ENCODE data around the gene AOPEP. TPM values are rescaled to one million over a fixed set of nuclear protein-coding genes. Genes with fewer than 3 reads are reported as not detected.

AOPEP gene
- total RNA-seq, 1 donor from 2014 or later = 180 TPM

- peak; percentile 63 for ATAC-seq
Measured at GRCh38 chr9:94780516-94780950, 54.0 kb downstream of the AOPEP start.

GRCh38 chr9:94782355-94783101, 56.0 kb downstream of the AOPEP start:
- ATAC-seq = peak; percentile 7

More at GRCh38 chr9:94780516-94780950, 54.0 kb downstream of the AOPEP start:
- intact Hi-C loops (cut with DNase I) = loop anchor here (5.0 kb wide), 2 partner anchors 87 to 98 kb away; no protein-coding TSS in a partner anchor
- no peak for DNase-seq (ENCODE audit: missing footprints)

DNA sequence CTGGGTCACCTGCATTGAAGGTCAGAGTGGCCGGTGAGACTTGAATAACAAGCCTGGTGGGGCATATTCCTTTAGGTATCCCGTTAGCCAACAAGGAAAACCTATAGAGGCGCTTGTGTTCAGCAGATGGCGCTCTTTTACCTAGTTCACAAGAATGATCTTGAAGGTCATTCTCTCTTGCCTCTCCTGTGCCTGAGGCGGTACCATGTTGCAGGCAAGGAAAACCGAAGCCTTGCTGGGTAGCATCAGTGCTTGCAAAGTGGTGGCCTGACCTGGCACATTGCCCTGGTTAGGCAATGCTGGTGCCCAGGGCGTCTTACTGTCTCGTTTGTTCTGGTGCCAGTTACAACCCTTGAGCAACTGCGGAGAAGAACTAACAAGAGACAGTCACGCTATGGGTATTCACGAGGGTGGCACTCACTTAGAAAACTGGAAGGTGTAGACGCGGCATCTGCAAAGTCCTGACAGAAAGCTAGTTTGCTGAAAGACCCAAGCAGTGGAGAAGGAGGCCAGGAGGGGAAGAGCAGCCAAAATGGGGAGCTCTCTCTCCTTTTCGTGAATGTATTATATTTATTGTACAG, 56.7 kb downstream of the AOPEP start:
- intact Hi-C loops (cut with DNase I) = loop anchor here (1.0 to 5.0 kb wide), 3 partner anchors 84 to 344 kb away; no protein-coding TSS in a partner anchor
- ATAC-seq = peak; percentile 79

More at GRCh38 chr9:94782355-94783101, 56.0 kb downstream of the AOPEP start:
- intact Hi-C loops (cut with DNase I) = loop anchor here (1.0 to 5.0 kb wide), 4 partner anchors 85 to 345 kb away; no protein-coding TSS in a partner anchor
- DNase-seq (ENCODE audit: missing footprints) = no peak

GRCh38 chr9:94783928-94784327, 57.4 kb downstream of the AOPEP start:
- no peak for ATAC-seq
- intact Hi-C loops (cut with DNase I) = loop anchor here (1.0 to 5.0 kb wide), 3 partner anchors 83 to 343 kb away; no protein-coding TSS in a partner anchor
- DNase-seq (ENCODE audit: missing footprints) = no peak

More for the DNA sequence above, 56.7 kb downstream of the AOPEP start:
- DNase-seq (ENCODE audit: missing footprints) = no peak

- ATAC-seq = no peak
- no peak for DNase-seq (ENCODE audit: missing footprints)
- intact Hi-C loops (cut with DNase I) = no loop called here
Measured at GRCh38 chr9:94785215-94786169, 59.0 kb downstream of the AOPEP start.

GRCh38 chr9:94786586-94786985, 60.1 kb downstream of the AOPEP start:
- ATAC-seq = no peak
- no peak for DNase-seq (ENCODE audit: missing footprints)
- intact Hi-C loops (cut with DNase I) = no loop called here

DNA sequence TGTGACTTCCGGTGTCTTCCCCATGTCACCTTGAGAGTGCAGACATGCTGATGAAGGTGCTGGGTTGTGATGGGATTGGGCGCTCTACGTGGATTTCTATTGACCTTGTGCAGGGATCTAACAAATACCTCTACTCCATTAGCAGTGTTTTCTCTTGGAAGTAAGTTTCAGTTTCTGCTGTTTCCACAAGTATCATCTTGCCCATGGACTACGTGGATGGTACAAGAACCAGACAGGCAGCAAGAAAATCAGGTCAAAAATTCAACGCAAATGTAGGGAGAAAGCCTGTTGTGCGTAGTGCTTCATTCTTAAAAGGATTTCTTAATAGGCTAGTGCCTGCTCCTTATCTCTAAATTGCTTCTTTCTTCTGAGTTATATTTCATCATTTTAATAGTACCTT, 60.8 kb downstream of the AOPEP start:
- no peak for DNase-seq (ENCODE audit: missing footprints)
- intact Hi-C loops (cut with DNase I) = no loop called here
- ATAC-seq = no peak

DNA sequence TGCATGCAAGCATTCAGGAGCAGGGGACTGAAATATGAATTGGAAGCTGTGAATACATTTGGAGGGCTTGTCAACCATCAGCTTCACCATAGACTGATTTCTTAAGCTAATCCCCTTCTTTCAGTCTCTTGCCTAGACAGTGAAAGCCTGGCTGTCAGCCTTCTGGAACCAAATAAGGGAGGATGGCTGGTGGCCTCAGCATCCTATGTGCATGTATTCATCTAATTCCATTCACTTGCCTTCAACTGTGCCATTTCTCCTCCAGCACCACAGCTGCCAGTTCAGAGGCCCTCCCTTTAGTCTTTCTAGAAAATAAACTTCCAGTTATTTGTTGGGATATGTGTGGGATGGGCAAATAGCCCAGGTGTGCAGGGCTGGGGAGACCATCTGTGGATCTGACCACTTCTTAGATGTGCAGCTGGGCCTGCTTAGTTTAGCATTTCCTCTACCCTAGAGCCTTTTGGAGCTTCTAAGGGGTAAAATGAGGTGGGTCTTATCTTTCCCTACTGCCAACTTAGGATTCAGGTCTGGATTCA, 62.1 kb downstream of the AOPEP start:
- ATAC-seq (no peak), DNase-seq (ENCODE audit: missing footprints) (no peak)
- intact Hi-C loops (cut with DNase I) = no loop called here

GRCh38 chr9:94791435-94791834, 64.9 kb downstream of the AOPEP start:
- DNase-seq (ENCODE audit: missing footprints) (no peak), ATAC-seq (no peak)
- intact Hi-C loops (cut with DNase I) = no loop called here

GRCh38 chr9:94792511-94792910, 66.0 kb downstream of the AOPEP start:
- ATAC-seq (no peak), DNase-seq (ENCODE audit: missing footprints) (no peak)
- intact Hi-C loops (cut with DNase I) = no loop called here

DNA sequence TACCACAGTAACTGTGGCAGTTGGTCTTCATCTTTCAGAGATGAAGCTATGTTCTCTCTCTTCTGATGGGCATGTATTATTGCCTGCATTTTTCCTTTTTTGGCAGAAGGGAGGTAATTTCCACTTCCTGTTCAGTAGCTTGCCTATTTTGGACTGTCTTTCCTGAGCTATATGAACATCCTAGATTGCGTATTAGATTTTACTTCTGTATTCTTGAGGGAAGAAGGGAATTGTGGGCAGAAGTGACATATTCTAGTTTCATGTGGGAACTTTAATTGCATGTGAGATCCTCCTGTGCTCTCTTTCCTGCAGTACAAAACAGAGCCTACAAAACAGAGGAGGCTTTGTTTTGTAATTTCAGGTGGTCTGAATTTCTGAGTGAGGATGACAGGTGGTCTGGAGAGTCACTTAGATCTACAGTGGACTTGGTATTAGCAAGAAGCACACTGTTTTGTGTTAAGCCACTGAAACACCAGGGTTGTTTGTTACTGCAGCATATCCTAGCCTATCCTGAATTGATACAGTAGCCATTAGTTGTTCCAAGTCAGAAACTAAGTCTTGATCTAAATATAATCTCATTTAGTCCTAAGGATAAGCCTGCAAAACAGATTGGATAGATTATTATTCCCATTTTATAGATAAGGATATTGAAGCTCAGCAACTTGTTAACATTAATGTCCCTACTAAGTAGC, 68.1 kb downstream of the AOPEP start:
- intact Hi-C loops (cut with DNase I) = no loop called here
- DNase-seq (ENCODE audit: missing footprints) = no peak

DNA sequence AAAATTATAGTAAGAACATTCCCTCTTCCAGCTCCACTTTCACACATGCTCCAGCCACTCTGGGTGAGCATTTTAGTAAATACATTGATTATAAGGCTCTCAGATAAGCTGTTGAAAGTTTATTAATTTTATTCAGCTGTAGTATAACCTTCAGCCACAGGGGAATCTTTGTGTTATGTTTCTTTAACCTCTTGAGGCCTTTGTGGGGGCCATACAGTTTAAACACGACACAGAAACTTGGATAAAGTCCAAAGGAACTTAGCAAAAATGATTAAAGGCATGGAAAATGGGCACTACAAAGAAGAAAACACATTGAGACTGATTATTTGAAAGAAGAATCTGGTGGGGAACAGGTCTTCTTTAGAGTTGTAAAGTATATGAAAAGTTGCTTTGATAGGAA, 70.2 kb downstream of the AOPEP start:
- DNase-seq (ENCODE audit: missing footprints) = no peak
- intact Hi-C loops (cut with DNase I) = no loop called here
- no peak for ATAC-seq

More for the DNA sequence above, 68.1 kb downstream of the AOPEP start:
- no peak for ATAC-seq

DNA sequence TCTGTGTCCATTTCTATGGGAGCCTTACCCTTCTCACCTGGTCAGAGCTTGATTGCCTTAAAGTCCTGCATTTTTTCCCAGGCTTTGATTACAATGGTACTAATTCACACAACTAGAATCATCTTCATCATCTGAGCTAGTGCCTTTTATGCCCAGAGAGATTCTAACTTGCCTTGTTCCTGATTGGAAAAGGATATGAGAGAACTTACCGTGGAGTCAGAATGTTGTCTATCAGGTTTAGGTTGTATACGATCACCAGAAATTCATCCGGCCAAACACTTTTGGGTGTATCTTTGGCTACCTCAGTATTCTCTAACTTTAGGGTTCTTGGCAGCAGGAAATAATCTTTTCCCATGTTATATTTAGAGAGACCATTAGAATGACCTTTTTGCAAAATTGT, 71.7 kb downstream of the AOPEP start:
- intact Hi-C loops (cut with DNase I) = no loop called here
- ATAC-seq (no peak), DNase-seq (ENCODE audit: missing footprints) (no peak)

GRCh38 chr9:94798708-94799107, 72.2 kb downstream of the AOPEP start:
- DNase-seq (ENCODE audit: missing footprints) (no peak), ATAC-seq (no peak)
- intact Hi-C loops (cut with DNase I) = no loop called here

DNA sequence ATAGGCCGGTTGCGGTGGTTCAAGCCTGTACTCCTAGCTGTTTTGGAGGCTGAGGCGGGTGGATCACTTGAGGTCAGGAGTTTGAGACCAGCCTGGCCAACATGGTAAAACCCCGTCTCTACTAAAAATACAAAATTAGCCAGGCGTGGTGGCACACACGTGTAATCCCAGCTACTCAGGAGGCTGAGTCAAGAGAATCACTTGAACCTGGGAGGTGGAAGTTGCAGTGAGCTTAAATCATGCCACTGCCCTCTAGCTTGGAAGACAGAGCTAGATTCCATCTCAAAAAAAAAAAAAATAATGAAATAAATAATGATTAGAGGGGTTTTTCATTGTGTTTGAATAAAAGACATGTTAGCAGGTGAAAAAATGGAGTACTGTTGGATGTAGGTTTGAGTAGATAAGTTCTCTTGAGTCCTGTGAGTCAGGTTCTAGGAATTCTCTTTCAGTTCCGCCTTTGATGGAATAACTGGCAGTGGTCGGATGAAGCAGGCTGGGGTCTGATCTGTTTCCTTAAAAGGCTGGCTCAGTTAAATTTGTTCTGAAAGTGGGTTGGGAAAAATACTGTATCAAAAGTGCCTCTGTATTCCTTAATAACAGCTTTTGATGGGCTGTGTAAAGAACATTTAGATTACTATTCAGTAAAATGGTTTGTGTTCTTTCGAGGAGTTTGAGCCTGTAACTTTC, 73.2 kb downstream of the AOPEP start:
- DNase-seq (ENCODE audit: missing footprints) (no peak), ATAC-seq (no peak)
- intact Hi-C loops (cut with DNase I) = no loop called here

- ATAC-seq = no peak
- intact Hi-C loops (cut with DNase I) = no loop called here
- no peak for DNase-seq (ENCODE audit: missing footprints)
Measured at GRCh38 chr9:94800424-94801117, 74.1 kb downstream of the AOPEP start.

GRCh38 chr9:94801234-94801633, 74.7 kb downstream of the AOPEP start:
- DNase-seq (ENCODE audit: missing footprints) = no peak
- ATAC-seq = no peak
- intact Hi-C loops (cut with DNase I) = no loop called here

Data from Right ventricle myocardium inferior (tissue), 1 donor.